Neural progenitor cell (in vitro differentiated cells): ENCODE measurements around the gene FBN3. TPM values are rescaled to one million over a fixed set of nuclear protein-coding genes. Genes with fewer than 3 reads are reported as not detected.

Experiments
- DNase-seq: peaks from one replicate; pipeline ENCODE4 v3.0.0-alpha.2; 2016; ENCODE audit warnings: low spot score
- H2AFZ ChIP-seq: fragments of 200-600 bp; sonication (generic); replicated peaks from 2 replicates; pipeline ENCODE4 v1.6.1; 2016; ENCODE audit warnings: antibody characterized with exemption
- H3F3A ChIP-seq: fragments of 200-600 bp; sonication (generic); 2 replicates; pipeline ENCODE4 v1.6.1; 2016; ENCODE audit warnings: antibody characterized with exemption, low read depth
- H3K27ac ChIP-seq: fragments of 200-600 bp; sonication (generic); 2 replicates; pipeline ENCODE4 v1.5.1; 2016; ENCODE audit warnings: mild to moderate bottlenecking
- H3K27me3 ChIP-seq: fragments of 200-600 bp; sonication (generic); 2 replicates; pipeline ENCODE4 v1.6.1; 2016; ENCODE audit warnings: mild to moderate bottlenecking, moderate library complexity
- H3K36me3 ChIP-seq: fragments of 200-600 bp; sonication (generic); 2 replicates; pipeline ENCODE4 v1.5.1; 2016
- H3K4me1 ChIP-seq: fragments of 200-600 bp; sonication (generic); 2 replicates; pipeline ENCODE4 v1.6.1; 2016; ENCODE audit warnings: mixed run types
- H3K4me2 ChIP-seq: fragments of 200-600 bp; sonication (generic); 2 replicates; pipeline ENCODE4 v1.6.1; 2016
- H3K4me3 ChIP-seq: fragments of 200-600 bp; sonication (generic); 2 replicates; pipeline ENCODE4 v1.5.1; 2016
- H3K79me2 ChIP-seq: fragments of 200-600 bp; sonication (generic); 2 replicates; pipeline ENCODE4 v1.6.1; 2016; ENCODE audit warnings: low read depth
- H3K9ac ChIP-seq: fragments of 200-600 bp; sonication (generic); 2 replicates; pipeline ENCODE4 v1.6.1; 2016
- H3K9me3 ChIP-seq: fragments of 200-600 bp; sonication (generic); 2 replicates; pipeline ENCODE4 v1.5.1; 2016; ENCODE audit warnings: low read depth
- H4K20me1 ChIP-seq: fragments of 200-600 bp; sonication (generic); 2 replicates; pipeline ENCODE4 v1.6.1; 2016; ENCODE audit warnings: low read depth
- H3K27ac Mint-ChIP-seq: 3 replicates; pipeline ENCODE4 v1.8.0; 2021; ENCODE audit warnings: mixed read lengths
- H3K27me3 Mint-ChIP-seq: 2 replicates; pipeline ENCODE4 v1.8.0; 2022; ENCODE audit warnings: low read depth, mild to moderate bottlenecking, inconsistent platforms, moderate library complexity, mixed read lengths; ENCODE audit not compliant: insufficient read depth
- H3K36me3 Mint-ChIP-seq: 3 replicates; pipeline ENCODE4 v1.8.0; 2021; ENCODE audit warnings: mixed read lengths
- H3K4me1 Mint-ChIP-seq: 3 replicates; pipeline ENCODE4 v1.8.0; 2021; ENCODE audit warnings: mixed read lengths
- H3K4me3 Mint-ChIP-seq: 3 replicates; pipeline ENCODE4 v1.8.0; 2021; ENCODE audit warnings: mild to moderate bottlenecking, moderate library complexity, mixed read lengths
- H3K9me3 Mint-ChIP-seq: 3 replicates; pipeline ENCODE4 v1.8.0; 2020; ENCODE audit warnings: mixed read lengths
- CTCF ChIP-seq: fragments of 200-600 bp; sonication (generic); IDR thresholded peaks from 2 replicates; pipeline ENCODE4 v1.5.1; 2017; ENCODE audit warnings: antibody characterized with exemption, mild to moderate bottlenecking
- EZH2 ChIP-seq: fragments of 200-600 bp; sonication (generic); IDR thresholded peaks from 2 replicates; pipeline ENCODE4 v1.6.1; 2017; ENCODE audit warnings: antibody characterized with exemption, mild to moderate bottlenecking, moderate library complexity
- EZH2phosphoT487 ChIP-seq: fragments of 200-600 bp; sonication (generic); IDR thresholded peaks from 2 replicates; pipeline ENCODE4 v1.6.1; 2017; ENCODE audit warnings: antibody characterized with exemption
- total RNA-seq: library from RNA; depleted of rRNA; stranded (reverse); fragments of >200 nt; gene quantifications from 2 replicates; pipeline ENCODE4 v1.2.3, GENCODE V29; 2015; ENCODE audit warnings: low replicate concordance

Gene FBN3
- total RNA-seq, 1 donor from 2014 or later, result 23.0 TPM

- H3K27me3 ChIP-seq, result no peaks in the 10 kb centered on the region
- peak overlapping the region; percentile 89 for H3K4me2 ChIP-seq
- Mint-ChIP-seq H3K27me3 (peaks cover 15% of the 10 kb centered on the region), H3K4me1 (peaks cover 20% of the 10 kb centered on the region), H3K9me3 (no peaks in the 10 kb centered on the region), H3K36me3 (no peaks in the 10 kb centered on the region), H3K4me3 (peak overlapping the region; percentile 87), H3K27ac (no peak overlapping the region)
- H3K4me1 ChIP-seq, result peaks cover 13% of the 10 kb centered on the region
- H3K4me3 ChIP-seq, result peak overlapping the region; percentile 90
- H3K9ac ChIP-seq, result no peak overlapping the region
- H3K36me3 ChIP-seq, result no peaks in the 10 kb centered on the region
- peaks cover 2% of the 10 kb centered on the region for H4K20me1 ChIP-seq
- no peaks in the 10 kb centered on the region for H3K9me3 ChIP-seq
- TF ChIP-seq EZH2 (no peak), EZH2phosphoT487 (no peak), CTCF (no peak)
- H3K27ac ChIP-seq, result no peak overlapping the region
- H3F3A ChIP-seq, result peaks cover 18% of the 10 kb centered on the region
- no peak for DNase-seq
- H2AFZ ChIP-seq, result no peak overlapping the region
- H3K79me2 ChIP-seq, result peaks cover 15% of the 10 kb centered on the region
These were observed 930 bp upstream of the FBN3 start for GRCh38 chr19:8150178-8150865.

GRCh38 chr19:8148410-8149260 is 757 bp downstream of the FBN3 start:
- peaks cover 2% of the 10 kb centered on the region for H4K20me1 ChIP-seq
- peaks cover 18% of the 10 kb centered on the region for H3F3A ChIP-seq
- H3K4me1 ChIP-seq, result peaks cover 13% of the 10 kb centered on the region
- H3K4me2 ChIP-seq, result peak overlapping the region; percentile 89
- no peak overlapping the region for H2AFZ ChIP-seq
- peak overlapping the region; percentile 32 for H3K9ac ChIP-seq
- H3K79me2 ChIP-seq, result peaks cover 15% of the 10 kb centered on the region
- no peaks in the 10 kb centered on the region for H3K27me3 ChIP-seq
- Mint-ChIP-seq H3K36me3 (no peaks in the 10 kb centered on the region), H3K4me3 (peak overlapping the region; percentile 87), H3K4me1 (peaks cover 16% of the 10 kb centered on the region), H3K27ac (no peak overlapping the region), H3K9me3 (no peaks in the 10 kb centered on the region), H3K27me3 (peaks cover 13% of the 10 kb centered on the region)
- no peaks in the 10 kb centered on the region for H3K36me3 ChIP-seq
- TF ChIP-seq CTCF (peak; percentile 20), EZH2phosphoT487 (no peak)
- DNase-seq, result peak; percentile 85
- peak overlapping the region; percentile 80 for H3K27ac ChIP-seq
- peak overlapping the region; percentile 90 for H3K4me3 ChIP-seq
- H3K9me3 ChIP-seq, result no peaks in the 10 kb centered on the region

GRCh38 chr19:8148088-8148409 is 1.3 kb downstream of the FBN3 start:
- peaks cover 18% of the 10 kb centered on the region for H3F3A ChIP-seq
- H3K9ac ChIP-seq, result no peak overlapping the region
- H3K79me2 ChIP-seq, result peaks cover 15% of the 10 kb centered on the region
- H3K27me3 ChIP-seq, result no peaks in the 10 kb centered on the region
- H3K27ac Mint-ChIP-seq, result peak overlapping the region; percentile 42
- no peak for TF ChIP-seq EZH2
- no peak for TF ChIP-seq EZH2phosphoT487
- TF ChIP-seq CTCF, result no peak
- H3K4me3 ChIP-seq, result peak overlapping the region; percentile 90
- H3K4me3 Mint-ChIP-seq, result peak overlapping the region; percentile 87
- H4K20me1 ChIP-seq, result peaks cover 2% of the 10 kb centered on the region
- no peak overlapping the region for H2AFZ ChIP-seq
- H3K9me3 Mint-ChIP-seq, result no peaks in the 10 kb centered on the region
- peak overlapping the region; percentile 89 for H3K4me2 ChIP-seq
- no peaks in the 10 kb centered on the region for H3K36me3 Mint-ChIP-seq
- no peak for DNase-seq
- H3K27ac ChIP-seq, result no peak overlapping the region
- H3K9me3 ChIP-seq, result no peaks in the 10 kb centered on the region
- peaks cover 15% of the 10 kb centered on the region for H3K27me3 Mint-ChIP-seq
- no peaks in the 10 kb centered on the region for H3K36me3 ChIP-seq
- H3K4me1 Mint-ChIP-seq, result peaks cover 22% of the 10 kb centered on the region
- peaks cover 15% of the 10 kb centered on the region for H3K4me1 ChIP-seq
